H1 (cell line): ENCODE results near the gene NUAK1. TPM values are rescaled to one million over a fixed set of nuclear protein-coding genes. Genes with fewer than 3 reads are reported as not detected.

Experiments
- CTCF ChIA-PET: fragments of 300-600 bp; sonication (Branson Sonifier 250); formaldehyde crosslinking; loops from one replicate; lab custom pipeline; 2021; ENCODE audit not compliant: partially characterized antibody; lab: Charles Lee
- POLR2A ChIA-PET: fragments of 300-600 bp; sonication (Branson Sonifier 250); formaldehyde crosslinking; loops from one replicate; lab custom pipeline; 2021; ENCODE audit warnings: inconsistent platforms; ENCODE audit not compliant: partially characterized antibody; lab: Charles Lee
- DNase-seq, 2 experiments: peaks; one replicate each; pipeline versions ENCODE4 v3.0.0 to v3.0.0-alpha.2; 2010 to 2022; ENCODE audit warnings: low spot score in 2 of 2, low read depth in 1 of 2, mixed read lengths in 1 of 2
- FAIRE-seq: peaks from 2 replicates; lab custom pipeline; 2011; peaks lifted over from hg19 to GRCh38; lab: Jason Lieb, UNC
- H2AFZ ChIP-seq: 2 replicates; pipeline ENCODE4 v1.8.1; 2012; ENCODE audit warnings: low read length, inconsistent platforms
- H2AK5ac ChIP-seq: 2 replicates; pipeline ENCODE4 v1.6.1; 2013; ENCODE audit warnings: low read depth, low read length
- H2BK120ac ChIP-seq: replicated peaks from 2 replicates; pipeline ENCODE3; 2013; ENCODE audit warnings: low read depth, low read length, inconsistent platforms
- H2BK12ac ChIP-seq: 2 replicates; pipeline ENCODE4 v1.6.1; 2013; ENCODE audit warnings: low read depth, low read length
- H2BK15ac ChIP-seq: 2 replicates; pipeline ENCODE4 v1.6.1; 2013; ENCODE audit warnings: low read length
- H2BK20ac ChIP-seq: 2 replicates; pipeline ENCODE4 v1.6.1; 2013; ENCODE audit warnings: low read length
- H2BK5ac ChIP-seq: 2 replicates; pipeline ENCODE4 v1.6.1; 2013; ENCODE audit warnings: low read depth, low read length
- H3K14ac ChIP-seq: 2 replicates; pipeline ENCODE4 v1.6.1; 2013; ENCODE audit warnings: inconsistent platforms; ENCODE audit not compliant: insufficient read length
- H3K18ac ChIP-seq: 2 replicates; pipeline ENCODE4 v1.6.1; 2013; ENCODE audit warnings: low read length; ENCODE audit errors: extremely low read depth
- H3K23ac ChIP-seq: 2 replicates; pipeline ENCODE4 v1.6.1; 2013; ENCODE audit warnings: inconsistent platforms; ENCODE audit not compliant: insufficient read length
- H3K23me2 ChIP-seq: 2 replicates; pipeline ENCODE4 v1.6.1; 2013; ENCODE audit warnings: low read depth, low read length
- H3K27ac ChIP-seq: 2 replicates; pipeline ENCODE4 v1.6.1; 2011; ENCODE audit warnings: low read depth, low read length, inconsistent platforms
- H3K27me3 ChIP-seq, 4 experiments: replicated peaks in 1 of 4; 1 replicate in 1 of 4; 2 replicates in 3 of 4; pipeline versions ENCODE4 v1.6.1 to v1.8.1; 2011 to 2013; ENCODE audit warnings: low read length in 3 of 4, mild to moderate bottlenecking in 3 of 4, inconsistent platforms in 2 of 4, mixed read lengths in 2 of 4, moderate library complexity in 1 of 4; ENCODE audit not compliant: control insufficient read depth in 3 of 4, insufficient read depth in 3 of 4; ENCODE audit errors: extremely low read depth in 1 of 4
- H3K36me3 ChIP-seq, 4 experiments: 2 replicates each; pipeline versions ENCODE4 v1.6.1 to v1.8.1; 2011 to 2013; ENCODE audit warnings: mild to moderate bottlenecking in 4 of 4, low read length in 3 of 4, moderate library complexity in 2 of 4, control low read depth in 1 of 4, inconsistent platforms in 1 of 4; ENCODE audit not compliant: insufficient read depth in 4 of 4, control insufficient read depth in 2 of 4
- H3K4ac ChIP-seq: replicated peaks from 2 replicates; pipeline ENCODE3; 2013; ENCODE audit warnings: low read length, low read depth, mixed read lengths, inconsistent platforms; ENCODE audit not compliant: insufficient read length
- H3K4me1 ChIP-seq, 4 experiments: replicated peaks in 1 of 4; 1 replicate in 1 of 4; 2 replicates in 3 of 4; pipeline versions ENCODE4 v1.6.1 to v1.8.1; 2011 to 2013; ENCODE audit warnings: low read length in 3 of 4, inconsistent platforms in 2 of 4, mixed read lengths in 1 of 4; ENCODE audit not compliant: insufficient read depth in 4 of 4, control insufficient read depth in 3 of 4
- H3K4me2 ChIP-seq, 2 experiments: 2 replicates each; pipeline versions ENCODE4 v1.6.1 to v1.8.1; 2011 to 2013; ENCODE audit warnings: low read depth in 2 of 2, low read length in 2 of 2, control low read depth in 1 of 2, inconsistent platforms in 1 of 2, mild to moderate bottlenecking in 1 of 2; ENCODE audit not compliant: insufficient read depth in 1 of 2
- H3K4me3 ChIP-seq, 4 experiments: fragments of 200-600, 300-600 bp in 1 of 4; sonication (generic), shearing (Covaris generic), sonication (Bioruptor Twin) in 1 of 4; 2 replicates each; pipeline versions ENCODE4 v1.5.1 to v1.8.1; 2011 to 2016; ENCODE audit warnings: low read length in 4 of 4, low read depth in 3 of 4, control low read depth in 2 of 4, inconsistent platforms in 2 of 4, mild to moderate bottlenecking in 2 of 4, mixed read lengths in 1 of 4, moderate library complexity in 1 of 4; ENCODE audit not compliant: insufficient read depth in 2 of 4; ENCODE audit errors: extremely low read depth in 1 of 4
- H3K56ac ChIP-seq: replicated peaks from 2 replicates; pipeline ENCODE3; 2013; ENCODE audit warnings: low read depth, mild to moderate bottlenecking, mixed read lengths, low read length, inconsistent platforms; ENCODE audit not compliant: insufficient read length
- H3K79me1 ChIP-seq: 2 replicates; pipeline ENCODE4 v1.6.1; 2013; ENCODE audit warnings: low read depth, low read length, control low read depth
- H3K79me2 ChIP-seq, 2 experiments: 2 replicates each; pipeline versions ENCODE4 v1.6.1 to v1.8.1; 2012 to 2013; ENCODE audit warnings: low read length in 2 of 2, mild to moderate bottlenecking in 2 of 2, inconsistent platforms in 1 of 2; ENCODE audit not compliant: insufficient read depth in 2 of 2, control insufficient read depth in 1 of 2
- H3K9ac ChIP-seq, 4 experiments: replicated peaks in 1 of 4; 1 replicate in 1 of 4; 2 replicates in 3 of 4; pipeline versions ENCODE4 v1.6.1 to v1.8.1; 2011 to 2013; ENCODE audit warnings: low read depth in 3 of 4, low read length in 3 of 4, control low read depth in 2 of 4, mild to moderate bottlenecking in 2 of 4, moderate library complexity in 2 of 4, inconsistent platforms in 1 of 4; ENCODE audit errors: extremely low read depth in 1 of 4
- H3K9me3 ChIP-seq, 2 experiments: 2 replicates each; pipeline versions ENCODE4 v1.6.1 to v1.8.1; 2012 to 2013; ENCODE audit warnings: mild to moderate bottlenecking in 2 of 2, moderate library complexity in 2 of 2, control low read depth in 1 of 2, inconsistent platforms in 1 of 2, low read depth in 1 of 2, low read length in 1 of 2, mixed read lengths in 1 of 2; ENCODE audit not compliant: insufficient read depth in 2 of 2
- H4K20me1 ChIP-seq, 2 experiments: replicated peaks in 1 of 2; 2 replicates each; pipeline versions ENCODE3 to v1.8.1; 2011 to 2013; ENCODE audit warnings: inconsistent platforms in 2 of 2, low read length in 2 of 2, mild to moderate bottlenecking in 1 of 2; ENCODE audit not compliant: insufficient read depth in 2 of 2, control insufficient read depth in 1 of 2
- H4K5ac ChIP-seq: 2 replicates; pipeline ENCODE4 v1.6.1; 2013; ENCODE audit warnings: low read length, low read depth, mixed read lengths, inconsistent platforms; ENCODE audit not compliant: insufficient read length
- H4K8ac ChIP-seq: 2 replicates; pipeline ENCODE4 v1.8.0; 2013; ENCODE audit warnings: mild to moderate bottlenecking, moderate library complexity, low read length, inconsistent platforms; ENCODE audit not compliant: insufficient read depth; ENCODE audit errors: extremely low read depth
- H4K91ac ChIP-seq: replicated peaks from 2 replicates; pipeline ENCODE3; 2013; ENCODE audit warnings: low read length, mixed read lengths, inconsistent platforms; ENCODE audit not compliant: insufficient read length
- BACH1 ChIP-seq: IDR thresholded peaks from 2 replicates; pipeline ENCODE4 v1.6.1; 2012; ENCODE audit warnings: low read length, improper control_type of control experiment
- CHD2 ChIP-seq: IDR thresholded peaks from 2 replicates; pipeline ENCODE4 v1.6.1; 2012; ENCODE audit warnings: low read length, improper control_type of control experiment
- CTCF ChIP-seq, 3 experiments: IDR thresholded peaks; 1 replicate in 2 of 3; 2 replicates in 1 of 3; pipeline versions ENCODE4 v1.5.1 to v1.6.1; 2011; ENCODE audit warnings: low read length in 3 of 3, mild to moderate bottlenecking in 3 of 3, inconsistent platforms in 2 of 3, low read depth in 1 of 3, moderate library complexity in 1 of 3; ENCODE audit not compliant: insufficient read depth in 1 of 3; ENCODE audit errors: control extremely low read depth in 1 of 3
- EGR1 ChIP-seq: IDR thresholded peaks from 2 replicates; pipeline ENCODE4 v1.6.1; 2011; ENCODE audit warnings: low read depth, low read length, borderline replicate concordance
- EP300 ChIP-seq, 2 experiments: IDR thresholded peaks; 1 replicate in 1 of 2; 2 replicates in 1 of 2; pipeline ENCODE4 v1.6.1; 2011 to 2012; ENCODE audit warnings: low read depth in 2 of 2, low read length in 2 of 2, mild to moderate bottlenecking in 2 of 2, borderline replicate concordance in 1 of 2, inconsistent platforms in 1 of 2, moderate library complexity in 1 of 2
- KDM4A ChIP-seq: IDR thresholded peaks from one replicate; pipeline ENCODE4 v1.7.1; 2012; ENCODE audit warnings: low read depth, mild to moderate bottlenecking, moderate library complexity, low read length, inconsistent platforms; ENCODE audit not compliant: severe bottlenecking
- MAFK ChIP-seq: IDR thresholded peaks from 2 replicates; pipeline ENCODE4 v1.6.1; 2012; ENCODE audit warnings: low read depth, mild to moderate bottlenecking, improper control_type of control experiment, low read length
- RBBP5 ChIP-seq: IDR thresholded peaks from 2 replicates; pipeline ENCODE4 v1.7.1; 2012; ENCODE audit warnings: low read depth, mild to moderate bottlenecking, inconsistent platforms, low read length, moderate library complexity, borderline replicate concordance
- WGBS, 2 experiments: shearing (Covaris generic) in 1 of 2; methylation state at CpG; one replicate each; pipeline versions ENCODE4 v1.1.6 to v1.1.7; 2013 to 2015; ENCODE audit warnings: low lambda C conversion rate in 2 of 2, mixed read lengths in 2 of 2, inconsistent platforms in 1 of 2, low coverage in 1 of 2, missing lambda C conversion rate in 1 of 2; ENCODE audit not compliant: insufficient replicate concordance in 2 of 2, insufficient coverage in 1 of 2, insufficient read length in 1 of 2; ENCODE audit errors: extremely low coverage in 1 of 2, missing lambda C conversion rate in 1 of 2; 5-methylcytosine and 5-hydroxymethylcytosine counted together
- polyA plus RNA-seq, 7 experiments: library from polyadenylated mRNA; depleted of rRNA in 3 of 7; stranded (reverse) in 5 of 7; unstranded in 2 of 7; fragments of >200 nt in 5 of 7; fragments of 200-250 nt in 2 of 7; gene quantifications; 1 replicate in 5 of 7; 2 replicates in 1 of 7; 4 replicates in 1 of 7; pipeline versions ENCODE4 v1.2.1 to v1.2.3, GENCODE V29; 2011 to 2013; ENCODE audit warnings: missing spikeins in 2 of 7, mixed read lengths in 2 of 7
- total RNA-seq: library from RNA; stranded (reverse); fragmentation: NEBNext Ultra II Directional; extraction: Animal tissue kit (Norgen Biotek cat#: 25700); gene quantifications from 2 replicates; pipeline ENCODE4 v1.2.1, GENCODE V29; 2021

NUAK1 gene
- total and polyA plus RNA-seq, 2 of the 8 experiments (the other 6 are each of a cell fraction or from before 2014, with no cell fraction given), result 6.7 to 18.2 TPM

DNA sequence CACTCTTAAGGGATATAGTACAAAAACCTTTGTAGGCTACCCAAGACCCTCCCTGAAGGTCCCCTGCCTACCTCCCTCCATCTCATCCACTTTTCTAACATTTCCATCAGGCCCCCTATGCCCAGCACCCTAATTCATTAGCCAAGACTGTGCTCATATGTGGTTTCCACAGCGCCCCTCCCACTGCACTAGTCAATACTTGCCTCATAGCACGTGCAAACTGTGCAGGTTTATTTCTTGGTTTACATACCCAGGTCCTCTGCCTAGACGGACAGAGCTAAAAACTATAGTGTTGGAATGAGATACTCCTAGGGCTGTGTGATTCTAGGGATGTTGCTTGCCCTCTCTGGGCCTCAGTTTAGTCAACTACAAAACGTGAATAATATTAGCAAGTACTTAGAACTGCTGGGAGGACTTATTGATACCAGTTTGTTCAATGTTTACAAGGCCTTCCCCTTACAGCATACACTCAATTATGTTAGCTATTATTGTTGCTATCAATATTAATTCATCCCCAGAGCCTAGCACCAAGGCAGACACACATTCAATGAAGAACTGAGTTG lies 50.4 kb downstream of the NUAK1 start:
- H2AK5ac ChIP-seq, result no peak overlapping the region
- FAIRE-seq (no peak), DNase-seq (no peak)
- no peak overlapping the region for H3K27ac ChIP-seq
- peaks cover 0 to 6% of the 10 kb centered on the region in 2 experiments; a peak in 1 of 4 replicates for H3K79me2 ChIP-seq
- no peak overlapping the region for H4K5ac ChIP-seq
- H4K91ac ChIP-seq, result no peak overlapping the region
- POLR2A ChIA-PET, result no interaction called here
- no peaks in the 10 kb centered on the region for H3K79me1 ChIP-seq
- no peak overlapping the region for H3K56ac ChIP-seq
- no peak overlapping the region for H2BK15ac ChIP-seq
- H3K36me3 ChIP-seq, result peaks cover 0 to 9% (median under 1%) of the 10 kb centered on the region in 4 experiments; a peak in 2 of 8 replicates
- no peak overlapping the region for H2AFZ ChIP-seq
- H3K23ac ChIP-seq, result no peak overlapping the region
- H3K23me2 ChIP-seq, result no peaks in the 10 kb centered on the region
- no peak overlapping the region for H2BK5ac ChIP-seq
- no peaks in the 10 kb centered on the region for H3K27me3 ChIP-seq
- no peak overlapping the region for H3K4me2 ChIP-seq
- WGBS, 2 experiments, result 91% methylated on average over 4 of the region's 4 CpGs; no CpG with 5 or more reads in 1 of the 2 experiments
- H4K20me1 ChIP-seq, result no peaks in the 10 kb centered on the region
- H2BK120ac ChIP-seq, result no peak overlapping the region
- no peaks in the 10 kb centered on the region for H3K9me3 ChIP-seq
- no peak overlapping the region for H2BK20ac ChIP-seq
- H3K4me3 ChIP-seq, result no peak overlapping the region
- no peak overlapping the region for H4K8ac ChIP-seq
- no peak overlapping the region for H3K4ac ChIP-seq
- H3K4me1 ChIP-seq, result peaks cover 5 to 13% (median 8%) of the 10 kb centered on the region in 4 experiments
- H3K9ac ChIP-seq, result no peak overlapping the region
- TF ChIP-seq KDM4A, result no peak
- TF ChIP-seq BACH1, result no peak
- TF ChIP-seq RBBP5, result no peak
- TF ChIP-seq EGR1, result no peak
- TF ChIP-seq CTCF (IDR thresholded peaks at IDR 0.05; ENCODE audit: control extremely low read depth in 1 of 3, insufficient read depth in 1 of 3, low read depth in 1 of 3, low read length in 3 of 3), result no peak
- no peak for TF ChIP-seq EP300 (IDR thresholded peaks at IDR 0.05; ENCODE audit: borderline replicate concordance in 1 of 2, low read depth in 2 of 2, low read length in 2 of 2)
- no peak for TF ChIP-seq MAFK
- TF ChIP-seq CHD2, result no peak
- H2BK12ac ChIP-seq, result no peak overlapping the region
- CTCF ChIA-PET, result interaction anchor here (1.5 kb wide), 1 partner anchor 47 kb away, joined by 4 read pairs; no protein-coding TSS in a partner anchor
- H3K18ac ChIP-seq, result no peak overlapping the region
- no peak overlapping the region for H3K14ac ChIP-seq
